IMR-90 (cell line): Measurements from ENCODE around the gene MEGF11. TPM values are rescaled to one million over a fixed set of nuclear protein-coding genes. Genes with fewer than 3 reads are reported as not detected.

Source experiments
- ATAC-seq: fragments of 200-7000 bp; cut with Tn5 transposase; 2 replicates; pipeline ENCODE4 v1.9.1; 2020; ENCODE audit warnings: low read depth, mild to moderate bottlenecking, moderate library complexity
- BruUV-seq: library from RNA; stranded (reverse); fragments of 400-500 nt; replicated peaks from 2 replicates; lab custom pipeline; 2021; lab: Mats Ljungman, UMichigan
- CTCF ChIA-PET: fragments of 300-600 bp; formaldehyde crosslinking; extraction: SDS; loops from one replicate; lab custom pipeline; 2021; ENCODE audit warnings: antibody characterized with exemption; lab: Yijun Ruan, JAX
- POLR2A ChIA-PET: fragments of 300-600 bp; sonication (Branson Sonifier 250); formaldehyde crosslinking; loops from one replicate; lab custom pipeline; 2022; ENCODE audit warnings: antibody characterized with exemption; ENCODE audit not compliant: unreplicated experiment; lab: Charles Lee
- DNase-seq: peaks from one replicate; pipeline ENCODE4 v3.0.0; 2013
- H2AFZ ChIP-seq: replicated peaks from 2 replicates; pipeline ENCODE3; 2013; ENCODE audit warnings: low read length, mild to moderate bottlenecking; ENCODE audit not compliant: poor library complexity
- H2AK5ac ChIP-seq: 2 replicates; pipeline ENCODE4 v1.6.1; 2013; ENCODE audit warnings: low read depth, low read length, inconsistent platforms
- H2AK9ac ChIP-seq: replicated peaks from 2 replicates; pipeline ENCODE3; 2013; ENCODE audit warnings: mild to moderate bottlenecking, low read depth, low read length, moderate library complexity; ENCODE audit not compliant: poor library complexity
- H2BK120ac ChIP-seq: 2 replicates; pipeline ENCODE4 v1.6.1; 2013; ENCODE audit warnings: low read depth, low read length, inconsistent platforms
- H2BK15ac ChIP-seq: 3 replicates; pipeline ENCODE4 v1.6.1; 2013; ENCODE audit warnings: low read depth, low read length, inconsistent platforms
- H2BK20ac ChIP-seq: 2 replicates; pipeline ENCODE4 v1.6.1; 2013; ENCODE audit warnings: low read depth, mild to moderate bottlenecking, inconsistent platforms, low read length, moderate library complexity
- H2BK5ac ChIP-seq: 2 replicates; pipeline ENCODE4 v1.6.1; 2013; ENCODE audit warnings: mild to moderate bottlenecking, low read depth, low read length, inconsistent platforms; ENCODE audit not compliant: poor library complexity, severe bottlenecking
- H3K14ac ChIP-seq: replicated peaks from 2 replicates; pipeline ENCODE4 v1.6.1; 2013; ENCODE audit warnings: low read depth, low read length, inconsistent platforms
- H3K18ac ChIP-seq: 2 replicates; pipeline ENCODE4 v1.6.1; 2013; ENCODE audit warnings: low read depth, low read length, control low read depth
- H3K23ac ChIP-seq: 2 replicates; pipeline ENCODE4 v1.6.1; 2013; ENCODE audit warnings: low read depth, low read length, inconsistent platforms
- H3K27ac ChIP-seq: 2 replicates; pipeline ENCODE4 v1.5.1; 2013; ENCODE audit warnings: mild to moderate bottlenecking, control low read depth, low read length; ENCODE audit not compliant: insufficient read depth
- H3K27me3 ChIP-seq: 2 replicates; pipeline ENCODE4 v1.6.1; 2013; ENCODE audit warnings: low read length; ENCODE audit not compliant: control insufficient read depth, insufficient read depth
- H3K36me3 ChIP-seq: 2 replicates; pipeline ENCODE4 v1.6.1; 2013; ENCODE audit warnings: low read length, mixed read lengths; ENCODE audit not compliant: control insufficient read depth, insufficient read depth
- H3K4ac ChIP-seq: 2 replicates; pipeline ENCODE4 v1.6.1; 2013; ENCODE audit warnings: low read depth, low read length, inconsistent platforms
- H3K4me1 ChIP-seq: 2 replicates; pipeline ENCODE4 v1.6.1; 2013; ENCODE audit warnings: low read length, mixed read lengths; ENCODE audit not compliant: control insufficient read depth, insufficient read depth
- H3K4me2 ChIP-seq: 2 replicates; pipeline ENCODE4 v1.6.1; 2013; ENCODE audit warnings: low read depth, mild to moderate bottlenecking, control low read depth, low read length, moderate library complexity
- H3K4me3 ChIP-seq: 2 replicates; pipeline ENCODE4 v1.5.1; 2013; ENCODE audit warnings: low read depth, mild to moderate bottlenecking, control low read depth, low read length, moderate library complexity; ENCODE audit not compliant: insufficient read depth
- H3K56ac ChIP-seq: 2 replicates; pipeline ENCODE4 v1.6.1; 2013; ENCODE audit warnings: low read length, inconsistent platforms; ENCODE audit not compliant: insufficient read depth; ENCODE audit errors: extremely low read depth
- H3K79me1 ChIP-seq, 2 experiments: 2 replicates each; pipeline ENCODE4 v1.6.1; 2013; ENCODE audit warnings: low read length in 2 of 2, inconsistent platforms in 1 of 2, low read depth in 1 of 2
- H3K9ac ChIP-seq: 2 replicates; pipeline ENCODE4 v1.6.1; 2013; ENCODE audit warnings: low read depth, low read length, control low read depth
- H3K9me1 ChIP-seq: 2 replicates; pipeline ENCODE4 v1.6.1; 2013; ENCODE audit warnings: low read length, inconsistent platforms; ENCODE audit not compliant: insufficient read depth
- H3K9me3 ChIP-seq: 2 replicates; pipeline ENCODE4 v1.6.1; 2013; ENCODE audit warnings: low read length; ENCODE audit not compliant: control insufficient read depth, insufficient read depth
- H4K20me1 ChIP-seq: 2 replicates; pipeline ENCODE4 v1.6.1; 2013; ENCODE audit warnings: low read length, inconsistent platforms; ENCODE audit not compliant: insufficient read depth
- H4K5ac ChIP-seq: 2 replicates; pipeline ENCODE4 v1.6.1; 2013; ENCODE audit warnings: mild to moderate bottlenecking, low read depth, low read length, control low read depth
- H4K8ac ChIP-seq, 2 experiments: 2 replicates each; pipeline ENCODE4 v1.6.1; 2013; ENCODE audit warnings: low read depth in 2 of 2, low read length in 2 of 2, control low read depth in 1 of 2, inconsistent platforms in 1 of 2
- H4K91ac ChIP-seq: 2 replicates; pipeline ENCODE4 v1.6.1; 2013; ENCODE audit warnings: low read depth, low read length, inconsistent platforms; ENCODE audit not compliant: insufficient read depth
- BHLHE40 ChIP-seq: fragments of 150-350 bp; IDR thresholded peaks from 2 replicates; pipeline ENCODE4 v1.6.1; 2016; ENCODE audit warnings: mild to moderate bottlenecking, low read depth, low read length
- CEBPB ChIP-seq: IDR thresholded peaks from 2 replicates; pipeline ENCODE4 v1.6.1; 2012; ENCODE audit warnings: low read depth, low read length, improper control_type of control experiment
- CHD1 ChIP-seq: IDR thresholded peaks from 2 replicates; pipeline ENCODE4 v1.6.1; 2012; ENCODE audit warnings: low read depth, low read length, improper control_type of control experiment
- ELK1 ChIP-seq: fragments of 150-350 bp; IDR thresholded peaks from 2 replicates; pipeline ENCODE4 v1.6.1; 2016; ENCODE audit warnings: low read depth, mild to moderate bottlenecking, low read length, moderate library complexity, borderline replicate concordance
- FOS ChIP-seq: fragments of 150-350 bp; IDR thresholded peaks from 2 replicates; pipeline ENCODE4 v1.6.1; 2016; ENCODE audit warnings: low read depth, low read length
- MAFK ChIP-seq: IDR thresholded peaks from 2 replicates; pipeline ENCODE4 v1.6.1; 2012; ENCODE audit warnings: low read depth, low read length, improper control_type of control experiment
- MAZ ChIP-seq: IDR thresholded peaks from 2 replicates; pipeline ENCODE4 v1.6.1; 2012; ENCODE audit warnings: low read depth, mild to moderate bottlenecking, low read length, improper control_type of control experiment, moderate library complexity, borderline replicate concordance
- MXI1 ChIP-seq: IDR thresholded peaks from 2 replicates; pipeline ENCODE4 v1.6.1; 2012; ENCODE audit warnings: low read depth, mild to moderate bottlenecking, low read length, moderate library complexity, borderline replicate concordance
- NFE2L2 ChIP-seq: fragments of 150-350 bp; IDR thresholded peaks from 2 replicates; pipeline ENCODE4 v1.6.1; 2016; ENCODE audit warnings: low read depth, mild to moderate bottlenecking, low read length
- POLR2A ChIP-seq: IDR thresholded peaks from 2 replicates; pipeline ENCODE4 v1.6.1; 2012; ENCODE audit warnings: mild to moderate bottlenecking, low read depth, low read length
- RAD21 ChIP-seq: IDR thresholded peaks from 2 replicates; pipeline ENCODE4 v1.6.1; 2012; ENCODE audit warnings: low read length, improper control_type of control experiment
- RCOR1 ChIP-seq: IDR thresholded peaks from 2 replicates; pipeline ENCODE4 v1.6.1; 2012; ENCODE audit warnings: mild to moderate bottlenecking, low read length, improper control_type of control experiment; ENCODE audit not compliant: insufficient replicate concordance
- RFX5 ChIP-seq: IDR thresholded peaks from 2 replicates; pipeline ENCODE4 v1.8.0; 2012; ENCODE audit warnings: low read depth, mild to moderate bottlenecking, low read length, moderate library complexity
- SMC3 ChIP-seq: fragments of 150-350 bp; IDR thresholded peaks from 2 replicates; pipeline ENCODE4 v1.6.1; 2016; ENCODE audit warnings: low read depth, mild to moderate bottlenecking, antibody characterized with exemption, low read length, moderate library complexity
- WGBS, 2 experiments: methylation state at CpG; one replicate each; pipeline versions ENCODE4 v1.1.5 to v1.1.7; 2013; ENCODE audit warnings: missing lambda C conversion rate in 2 of 2; ENCODE audit not compliant: insufficient read length in 1 of 2; ENCODE audit errors: extremely low coverage in 2 of 2; 5-methylcytosine and 5-hydroxymethylcytosine counted together
- dilution Hi-C: fragments of 300-500 bp; cut with HindIII; formaldehyde crosslinking; loops from one replicate; pipeline ENCODE4 v1.14.3; 2018; ENCODE audit warnings: low sequenced_read_pairs; ENCODE audit not compliant: unreplicated experiment
- in situ Hi-C: fragments of 300-500 bp; cut with MboI; formaldehyde crosslinking; loops from 3 replicates; pipeline ENCODE4 v1.14.3; 2019; ENCODE audit warnings: low sequenced_read_pairs, inconsistent platforms, mixed read lengths
- intact Hi-C: fragments of 100-400 bp; cut with micrococcal nuclease; formaldehyde crosslinking; loops from 2 replicates; pipeline ENCODE4 v1.10.0; 2022
- polyA plus RNA-seq, 3 experiments: library from polyadenylated mRNA; depleted of rRNA; stranded (reverse); fragments of >200 nt; gene quantifications; 2 replicates each; pipeline ENCODE4 v1.2.3, GENCODE V29; 2012; ENCODE audit warnings: low replicate concordance in 1 of 3
- total RNA-seq: library from RNA; depleted of rRNA; stranded (reverse); fragments of >200 nt; gene quantifications from 2 replicates; pipeline ENCODE4 v1.2.3, GENCODE V29; 2012
- TF ChIP-seq, protein P1 (sequence below): conservative IDR thresholded peaks from 2 replicates; pipeline ENCODE4 v1.5.1; 2012; ENCODE audit warnings: mild to moderate bottlenecking, low read depth, low read length, improper control_type of control experiment
- TF ChIP-seq, protein P2 (sequence below): fragments of 150-350 bp; IDR thresholded peaks from 2 replicates; pipeline ENCODE4 v1.6.1; 2017; ENCODE audit warnings: mild to moderate bottlenecking, antibody characterized with exemption, low read length, low read depth

Gene MEGF11
- total and polyA plus RNA-seq, 2 of the 4 experiments (the other 2 are of a cell fraction): not detected

- Histone ChIP-seq H3K4me1 (no peaks in the 10 kb centered on the region), H3K9me1 (no peaks in the 10 kb centered on the region), H2AK9ac (no peak overlapping the region), H3K27me3 (peaks cover 36% of the 10 kb centered on the region), H4K20me1 (no peaks in the 10 kb centered on the region), H2AK5ac (no peak overlapping the region), H3K23ac (no peak overlapping the region), H3K56ac (no peak overlapping the region), H4K91ac (no peak overlapping the region), H2BK20ac (no peak overlapping the region), H2BK5ac (no peak overlapping the region), H2BK120ac (no peak overlapping the region), H3K9me3 (no peaks in the 10 kb centered on the region), H3K14ac (no peak overlapping the region), H3K4ac (no peak overlapping the region), H3K36me3 (no peaks in the 10 kb centered on the region), H3K27ac (no peak overlapping the region), H2AFZ (no peak overlapping the region), H4K8ac (no peak overlapping the region), H2BK15ac (no peak overlapping the region), H3K9ac (no peak overlapping the region), H4K5ac (no peak overlapping the region), H3K18ac (no peak overlapping the region), H3K79me1 (no peaks in the 10 kb centered on the region), H3K4me2 (no peak overlapping the region), H3K4me3 (no peak overlapping the region)
- dilution Hi-C loops (no loop called here), intact Hi-C loops (no loop called here), in situ Hi-C loops (no loop called here)
- POLR2A ChIA-PET: no interaction called here
- CTCF ChIA-PET: no interaction called here
- no peak for TF ChIP-seq NFE2L2
- no peak for TF ChIP-seq MAZ
- no peak for TF ChIP-seq ELK1
- no peak for TF ChIP-seq BHLHE40
- no peak for TF ChIP-seq MAFK
- TF ChIP-seq, protein P1, sequence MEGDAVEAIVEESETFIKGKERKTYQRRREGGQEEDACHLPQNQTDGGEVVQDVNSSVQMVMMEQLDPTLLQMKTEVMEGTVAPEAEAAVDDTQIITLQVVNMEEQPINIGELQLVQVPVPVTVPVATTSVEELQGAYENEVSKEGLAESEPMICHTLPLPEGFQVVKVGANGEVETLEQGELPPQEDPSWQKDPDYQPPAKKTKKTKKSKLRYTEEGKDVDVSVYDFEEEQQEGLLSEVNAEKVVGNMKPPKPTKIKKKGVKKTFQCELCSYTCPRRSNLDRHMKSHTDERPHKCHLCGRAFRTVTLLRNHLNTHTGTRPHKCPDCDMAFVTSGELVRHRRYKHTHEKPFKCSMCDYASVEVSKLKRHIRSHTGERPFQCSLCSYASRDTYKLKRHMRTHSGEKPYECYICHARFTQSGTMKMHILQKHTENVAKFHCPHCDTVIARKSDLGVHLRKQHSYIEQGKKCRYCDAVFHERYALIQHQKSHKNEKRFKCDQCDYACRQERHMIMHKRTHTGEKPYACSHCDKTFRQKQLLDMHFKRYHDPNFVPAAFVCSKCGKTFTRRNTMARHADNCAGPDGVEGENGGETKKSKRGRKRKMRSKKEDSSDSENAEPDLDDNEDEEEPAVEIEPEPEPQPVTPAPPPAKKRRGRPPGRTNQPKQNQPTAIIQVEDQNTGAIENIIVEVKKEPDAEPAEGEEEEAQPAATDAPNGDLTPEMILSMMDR: no peak
- TF ChIP-seq MXI1: no peak
- TF ChIP-seq FOS: no peak
- TF ChIP-seq, protein P2, sequence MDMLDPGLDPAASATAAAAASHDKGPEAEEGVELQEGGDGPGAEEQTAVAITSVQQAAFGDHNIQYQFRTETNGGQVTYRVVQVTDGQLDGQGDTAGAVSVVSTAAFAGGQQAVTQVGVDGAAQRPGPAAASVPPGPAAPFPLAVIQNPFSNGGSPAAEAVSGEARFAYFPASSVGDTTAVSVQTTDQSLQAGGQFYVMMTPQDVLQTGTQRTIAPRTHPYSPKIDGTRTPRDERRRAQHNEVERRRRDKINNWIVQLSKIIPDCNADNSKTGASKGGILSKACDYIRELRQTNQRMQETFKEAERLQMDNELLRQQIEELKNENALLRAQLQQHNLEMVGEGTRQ: no peak
- TF ChIP-seq RAD21: no peak
- no peak for TF ChIP-seq SMC3
- TF ChIP-seq POLR2A: no peak
- no peak for TF ChIP-seq CEBPB
- no peak for TF ChIP-seq RCOR1
- TF ChIP-seq CHD1: no peak
- TF ChIP-seq RFX5: no peak
- no peak for ATAC-seq
- BruUV-seq: no TSS peak
- no CpG with 5 or more reads among the region's 9 CpGs for WGBS, 2 experiments
- no peak for DNase-seq
Measured at GRCh38 chr15:66047321-66048024, 206.1 kb downstream of the MEGF11 start.
